Osteoblast (primary cell): ENCODE measurements around the gene CCDC92. TPM values are rescaled to one million over a fixed set of nuclear protein-coding genes. Genes with fewer than 3 reads are reported as not detected.
A peak's percentile ranks its signal among the peaks of the same experiment; 100 is the strongest.

Experiments used
- DNase-seq: peaks from one replicate; pipeline ENCODE4 v3.0.0; 2011; ENCODE audit warnings: low spot score, mixed read lengths; ENCODE audit not compliant: insufficient read length; ENCODE audit errors: missing footprints
- H2AFZ ChIP-seq: 2 replicates; pipeline ENCODE4 v1.6.0; 2011; ENCODE audit warnings: mild to moderate bottlenecking, low read length
- H3K27ac ChIP-seq: 2 replicates; pipeline ENCODE4 v1.5.1; 2011; ENCODE audit warnings: mild to moderate bottlenecking, low read depth, low read length, moderate library complexity
- H3K27me3 ChIP-seq: 2 replicates; pipeline ENCODE4 v1.6.0; 2012; ENCODE audit warnings: mild to moderate bottlenecking, control low read depth, inconsistent platforms, low read length, moderate library complexity; ENCODE audit not compliant: insufficient read depth
- H3K36me3 ChIP-seq: 2 replicates; pipeline ENCODE4 v1.5.1; 2011; ENCODE audit warnings: mild to moderate bottlenecking, low read length, control low read depth, moderate library complexity; ENCODE audit not compliant: insufficient read depth
- H3K4me1 ChIP-seq: 2 replicates; pipeline ENCODE4 v1.5.1; 2011; ENCODE audit warnings: mild to moderate bottlenecking, low read length, control low read depth, moderate library complexity; ENCODE audit not compliant: insufficient read depth
- H3K4me2 ChIP-seq: 2 replicates; pipeline ENCODE4 v1.6.0; 2011; ENCODE audit warnings: mild to moderate bottlenecking, low read length; ENCODE audit not compliant: insufficient read depth
- H3K4me3 ChIP-seq: fragments of 200-600 bp; sonication (generic); 3 replicates; pipeline ENCODE4 v1.5.1; 2012; ENCODE audit warnings: mild to moderate bottlenecking, low read length, inconsistent platforms; ENCODE audit not compliant: insufficient read depth
- H3K79me2 ChIP-seq: 2 replicates; pipeline ENCODE4 v1.6.0; 2012; ENCODE audit warnings: mild to moderate bottlenecking, low read length, control low read depth, inconsistent platforms; ENCODE audit not compliant: insufficient read depth
- H3K9me3 ChIP-seq: 2 replicates; pipeline ENCODE4 v1.5.1; 2011; ENCODE audit warnings: low read depth, low read length, control low read depth
- H4K20me1 ChIP-seq: 2 replicates; pipeline ENCODE4 v1.6.0; 2012; ENCODE audit warnings: mild to moderate bottlenecking, low read length, control low read depth; ENCODE audit not compliant: insufficient read depth
- CTCF ChIP-seq: IDR thresholded peaks from 2 replicates; pipeline ENCODE4 v1.5.1; 2011; ENCODE audit warnings: mild to moderate bottlenecking, low read depth, low read length, moderate library complexity; ENCODE audit errors: extremely low read depth
- total RNA-seq: library from RNA; depleted of rRNA; stranded (reverse); fragments of >200 nt; gene quantifications from 2 replicates; pipeline ENCODE4 v1.2.3, GENCODE V29; 2012

The CCDC92 gene
- total RNA-seq, 1 donor = 25.7 TPM

- peaks cover 31% of the 10 kb centered on the region for H3K36me3 ChIP-seq
- H4K20me1 ChIP-seq = peaks cover 7% of the 10 kb centered on the region
- no peak overlapping the region for H3K27ac ChIP-seq
- H3K79me2 ChIP-seq = peaks cover 7% of the 10 kb centered on the region
- no peak overlapping the region for H3K4me2 ChIP-seq
- H3K4me3 ChIP-seq = no peak overlapping the region
- no peaks in the 10 kb centered on the region for H3K27me3 ChIP-seq
- no peak overlapping the region for H2AFZ ChIP-seq
- no peaks in the 10 kb centered on the region for H3K9me3 ChIP-seq
- no peaks in the 10 kb centered on the region for H3K4me1 ChIP-seq
- no peak for DNase-seq
- TF ChIP-seq CTCF = no peak
Measured at GRCh38 chr12:124009781-124010180, 37.1 kb upstream of the CCDC92 start.

- TF ChIP-seq CTCF = no peak
- Histone ChIP-seq H4K20me1 (peaks cover 7% of the 10 kb centered on the region), H3K27ac (no peak overlapping the region), H3K4me1 (no peaks in the 10 kb centered on the region), H3K36me3 (peaks cover 29% of the 10 kb centered on the region), H3K4me2 (no peak overlapping the region), H3K27me3 (no peaks in the 10 kb centered on the region), H2AFZ (no peak overlapping the region), H3K4me3 (no peak overlapping the region), H3K9me3 (no peaks in the 10 kb centered on the region), H3K79me2 (peaks cover 10% of the 10 kb centered on the region)
- no peak for DNase-seq
Measured at GRCh38 chr12:124008595-124008994, 36.0 kb upstream of the CCDC92 start.

GRCh38 chr12:124007826-124008570, 35.4 kb upstream of the CCDC92 start:
- H3K4me3 ChIP-seq = no peak overlapping the region
- no peak overlapping the region for H3K4me2 ChIP-seq
- H3K27ac ChIP-seq = no peak overlapping the region
- no peaks in the 10 kb centered on the region for H3K27me3 ChIP-seq
- H3K79me2 ChIP-seq = peaks cover 10% of the 10 kb centered on the region
- H4K20me1 ChIP-seq = peaks cover 7% of the 10 kb centered on the region
- peaks cover 24% of the 10 kb centered on the region for H3K36me3 ChIP-seq
- no peak for TF ChIP-seq CTCF
- H3K9me3 ChIP-seq = no peaks in the 10 kb centered on the region
- no peaks in the 10 kb centered on the region for H3K4me1 ChIP-seq
- DNase-seq = peak; percentile 22
- H2AFZ ChIP-seq = no peak overlapping the region

- Histone ChIP-seq H3K36me3 (peaks cover 15% of the 10 kb centered on the region), H3K79me2 (peaks cover 14% of the 10 kb centered on the region)
Measured at GRCh38 chr12:124006846-124007713, 34.4 kb upstream of the CCDC92 start.

More at GRCh38 chr12:124006846-124007713, 34.4 kb upstream of the CCDC92 start:
- no peak for TF ChIP-seq CTCF
- H3K27ac ChIP-seq = no peak overlapping the region
- no peaks in the 10 kb centered on the region for H3K27me3 ChIP-seq
- no peak overlapping the region for H3K4me2 ChIP-seq
- H3K9me3 ChIP-seq = no peaks in the 10 kb centered on the region
- peaks cover 14% of the 10 kb centered on the region for H4K20me1 ChIP-seq
- no peak for DNase-seq
- no peak overlapping the region for H3K4me3 ChIP-seq
- H2AFZ ChIP-seq = no peak overlapping the region
- H3K4me1 ChIP-seq = no peaks in the 10 kb centered on the region
